GM12872 (cell line): ENCODE measurements around the gene HSP90AA1.

ENCODE experiments used
- TF ChIP-seq, protein P1 (sequence below): IDR thresholded peaks from 3 replicates; pipeline ENCODE4 v1.5.1; 2011; ENCODE audit warnings: low read depth, mild to moderate bottlenecking, low read length, moderate library complexity; ENCODE audit not compliant: insufficient read depth

Gene HSP90AA1

DNA sequence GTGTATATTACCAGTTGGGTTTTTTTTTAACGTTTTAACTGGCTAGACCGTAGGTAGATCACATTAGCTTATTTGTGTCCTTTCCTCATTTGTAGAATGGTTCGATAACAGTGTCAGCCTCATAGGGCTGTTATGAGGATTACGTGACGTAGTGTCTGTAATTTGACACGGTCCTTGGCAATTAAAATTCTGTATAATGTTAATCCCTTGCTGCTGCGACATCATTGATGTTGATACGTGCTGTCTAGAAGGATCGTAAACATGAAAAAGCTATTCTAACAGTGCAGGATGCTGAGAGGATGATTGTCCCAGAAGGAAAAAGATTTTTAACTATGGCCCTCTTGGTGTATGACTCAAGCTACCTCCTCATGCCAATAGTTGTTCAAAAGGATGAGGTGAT is 50.9 kb downstream of the HSP90AA1 start:
- TF ChIP-seq, protein P1, sequence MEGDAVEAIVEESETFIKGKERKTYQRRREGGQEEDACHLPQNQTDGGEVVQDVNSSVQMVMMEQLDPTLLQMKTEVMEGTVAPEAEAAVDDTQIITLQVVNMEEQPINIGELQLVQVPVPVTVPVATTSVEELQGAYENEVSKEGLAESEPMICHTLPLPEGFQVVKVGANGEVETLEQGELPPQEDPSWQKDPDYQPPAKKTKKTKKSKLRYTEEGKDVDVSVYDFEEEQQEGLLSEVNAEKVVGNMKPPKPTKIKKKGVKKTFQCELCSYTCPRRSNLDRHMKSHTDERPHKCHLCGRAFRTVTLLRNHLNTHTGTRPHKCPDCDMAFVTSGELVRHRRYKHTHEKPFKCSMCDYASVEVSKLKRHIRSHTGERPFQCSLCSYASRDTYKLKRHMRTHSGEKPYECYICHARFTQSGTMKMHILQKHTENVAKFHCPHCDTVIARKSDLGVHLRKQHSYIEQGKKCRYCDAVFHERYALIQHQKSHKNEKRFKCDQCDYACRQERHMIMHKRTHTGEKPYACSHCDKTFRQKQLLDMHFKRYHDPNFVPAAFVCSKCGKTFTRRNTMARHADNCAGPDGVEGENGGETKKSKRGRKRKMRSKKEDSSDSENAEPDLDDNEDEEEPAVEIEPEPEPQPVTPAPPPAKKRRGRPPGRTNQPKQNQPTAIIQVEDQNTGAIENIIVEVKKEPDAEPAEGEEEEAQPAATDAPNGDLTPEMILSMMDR = no peak

DNA sequence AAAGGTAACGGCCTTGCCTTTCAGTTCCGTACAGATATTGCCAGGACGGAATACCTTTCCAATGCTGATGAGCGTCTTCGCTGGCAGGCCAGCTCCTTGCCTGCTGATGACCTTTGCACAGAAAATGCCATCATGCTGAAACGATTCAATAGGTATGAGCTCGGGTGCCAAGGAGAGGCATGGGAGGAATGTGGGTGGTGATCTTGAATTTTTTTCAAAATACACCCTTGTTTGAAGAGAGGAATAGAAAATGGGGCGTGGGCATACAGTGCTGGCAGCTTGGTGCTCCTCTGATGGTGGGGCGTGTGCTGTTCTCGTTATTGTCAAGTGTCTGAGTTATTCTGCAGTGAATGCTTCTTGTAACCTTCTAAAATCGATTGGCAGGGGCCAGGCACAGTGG is 52.5 kb downstream of the HSP90AA1 start:
- TF ChIP-seq, protein P1 = no peak

- TF ChIP-seq, protein P1 = no peak
These were observed 53.6 kb downstream of the HSP90AA1 start for GRCh38 chr14:102033241-102033640.
